HepG2 (cell line): ENCODE results near the gene CAD. TPM values are rescaled to one million over a fixed set of nuclear protein-coding genes. Genes with fewer than 3 reads are reported as not detected.

ENCODE experiments used
- AHR ChIP-seq: IDR thresholded peaks from 2 replicates; pipeline ENCODE4 v1.6.1; 2018; ENCODE audit warnings: missing genetic modification reagents, missing compliant biosample characterization
- ARHGAP35 ChIP-seq: sonication (generic); formaldehyde crosslinking; IDR thresholded peaks from 2 replicates; pipeline ENCODE4 v1.9.0; 2022; ENCODE audit warnings: mild to moderate bottlenecking, inconsistent platforms, moderate library complexity, missing genetic modification reagents, borderline replicate concordance
- CBX1 ChIP-seq: IDR thresholded peaks from one replicate; pipeline ENCODE4 v1.6.1; 2016; ENCODE audit warnings: antibody characterized with exemption, low read depth
- DDIT3 ChIP-seq: sonication (generic); formaldehyde crosslinking; IDR thresholded peaks from 2 replicates; pipeline ENCODE4 v1.4.0; 2020; ENCODE audit warnings: mild to moderate bottlenecking, missing genetic modification reagents
- EZH2 ChIP-seq: conservative IDR thresholded peaks from 2 replicates; pipeline ENCODE4 v1.6.1; 2012; ENCODE audit warnings: mild to moderate bottlenecking, low read depth, low read length, moderate library complexity
- FOXO4 ChIP-seq: sonication (generic); formaldehyde crosslinking; conservative IDR thresholded peaks from 2 replicates; pipeline ENCODE4 v1.8.1; 2023; ENCODE audit warnings: missing genetic modification reagents
- KDM1A ChIP-seq: IDR thresholded peaks from 2 replicates; pipeline ENCODE4 v1.6.1; 2016; ENCODE audit warnings: missing compliant biosample characterization
- MIER3 ChIP-seq: IDR thresholded peaks from 2 replicates; pipeline ENCODE4 v1.6.1; 2016; ENCODE audit warnings: missing compliant biosample characterization, borderline replicate concordance
- NRL ChIP-seq: sonication (generic); formaldehyde crosslinking; IDR thresholded peaks from 2 replicates; pipeline ENCODE4 v1.5.0; 2020; ENCODE audit warnings: missing genetic modification reagents, mild to moderate bottlenecking, moderate library complexity, borderline replicate concordance
- PLRG1 ChIP-seq: fragments of 450-650 bp; conservative IDR thresholded peaks from 2 replicates; pipeline ENCODE4 v1.6.1; 2016
- PRPF4 ChIP-seq: fragments of 200-400 bp; formaldehyde crosslinking; IDR thresholded peaks from 2 replicates; pipeline ENCODE4 v1.6.1; 2016; ENCODE audit warnings: low read length, low read depth; ENCODE audit not compliant: poor library complexity, severe bottlenecking
- REXO4 ChIP-seq: sonication (generic); formaldehyde crosslinking; IDR thresholded peaks from 2 replicates; pipeline ENCODE4 v1.8.0; 2022; ENCODE audit warnings: missing genetic modification reagents, mild to moderate bottlenecking, borderline replicate concordance
- RFXANK ChIP-seq: IDR thresholded peaks from 2 replicates; pipeline ENCODE4 v1.6.1; 2016
- ZFYVE20 ChIP-seq: sonication (generic); formaldehyde crosslinking; IDR thresholded peaks from 2 replicates; pipeline ENCODE4 v1.8.0; 2023; ENCODE audit warnings: low read depth, mild to moderate bottlenecking, moderate library complexity, missing genetic modification reagents, borderline replicate concordance
- ZKSCAN8 ChIP-seq: IDR thresholded peaks from 2 replicates; pipeline ENCODE4 v1.6.1; 2016; ENCODE audit warnings: borderline replicate concordance, missing genetic modification reagents, missing compliant biosample characterization
- ZNF296 ChIP-seq: sonication (generic); formaldehyde crosslinking; conservative IDR thresholded peaks from 2 replicates; pipeline ENCODE4 v1.5.0; 2020; ENCODE audit warnings: mild to moderate bottlenecking, missing genetic modification reagents
- ZNF556 ChIP-seq: sonication (generic); formaldehyde crosslinking; IDR thresholded peaks from 2 replicates; pipeline ENCODE4 v1.4.0; 2020; ENCODE audit warnings: mild to moderate bottlenecking, missing genetic modification reagents, borderline replicate concordance
- ZNF672 ChIP-seq: sonication (generic); formaldehyde crosslinking; IDR thresholded peaks from 2 replicates; pipeline ENCODE4 v1.8.1; 2022; ENCODE audit warnings: missing genetic modification reagents
- polyA plus RNA-seq, 8 experiments: library from polyadenylated mRNA; depleted of rRNA in 3 of 8; stranded (reverse) in 7 of 8; unstranded in 1 of 8; fragments of >200 nt; fragmentation: Illumina TruSeq in 4 of 8; extraction: Trizol in 4 of 8; gene quantifications; 2 replicates each; pipeline versions ENCODE4 v1.2.1 to v1.2.3, GENCODE V29; 2011 to 2016; ENCODE audit warnings: low read depth in 4 of 8, missing spikeins in 1 of 8, mixed read lengths in 1 of 8; ENCODE audit not compliant: insufficient read depth in 1 of 8
- total RNA-seq, 5 experiments: library from RNA; depleted of rRNA; stranded (reverse); fragments of >200 nt; fragmentation: Illumina TruSeq; extraction: Trizol; gene quantifications; 2 replicates each; pipeline ENCODE4 v1.2.3, GENCODE V29; 2016; ENCODE audit warnings: low read depth in 1 of 5
- TF ChIP-seq, protein P1 (sequence below), 2 experiments: fragments of 450-650 bp in 1 of 2; sonication (generic) in 1 of 2; formaldehyde crosslinking in 1 of 2; IDR thresholded peaks; 2 replicates each; pipeline versions ENCODE4 v1.6.1 to v1.8.0; 2016 to 2022; ENCODE audit warnings: antibody characterized with exemption in 1 of 2, mild to moderate bottlenecking in 1 of 2, missing genetic modification reagents in 1 of 2

CAD gene
- total and polyA plus RNA-seq, 2 of the 13 experiments (the other 11 are each of a cell fraction or from before 2014, with no cell fraction given), result 21.7 to 37.0 TPM

DNA sequence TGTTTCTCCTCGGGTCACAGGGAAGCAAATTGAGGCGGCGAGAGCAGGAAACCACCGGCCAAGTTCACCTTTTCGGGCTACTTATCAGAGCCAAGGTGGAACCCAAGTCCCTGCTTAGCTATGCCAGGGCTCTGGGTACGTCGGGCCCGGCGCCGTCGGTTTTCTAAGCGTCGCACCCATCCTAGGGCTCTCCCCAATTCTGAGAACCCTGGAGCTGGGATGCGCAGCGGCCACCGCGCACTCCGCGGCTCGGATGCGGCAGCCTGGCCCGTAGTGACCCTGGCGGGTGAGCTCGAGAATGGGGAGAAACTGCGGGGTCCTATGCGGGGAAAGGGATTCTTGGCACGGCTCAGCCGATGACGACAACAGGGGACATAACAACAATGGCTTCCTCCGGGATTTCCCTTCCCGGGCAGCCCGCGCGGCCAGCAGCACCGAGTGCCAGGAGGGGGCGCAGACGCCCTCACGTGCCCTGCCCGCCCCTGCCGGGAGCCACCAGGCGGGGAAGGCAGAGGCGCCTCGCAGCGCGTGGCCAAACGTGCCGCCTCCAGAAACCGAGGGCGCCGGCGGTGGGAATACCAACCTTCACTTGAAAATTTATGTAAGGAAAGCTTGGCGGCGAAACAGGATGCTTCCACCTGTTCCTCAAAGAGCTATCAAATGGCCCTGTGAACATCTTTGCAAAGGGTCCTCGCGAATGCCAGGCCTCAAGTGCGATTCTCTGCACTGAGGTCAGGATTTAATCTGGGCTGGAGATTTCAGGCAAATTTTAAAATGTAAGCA is 47.8 kb downstream of the CAD start (continued):
- TF ChIP-seq, protein P1, sequence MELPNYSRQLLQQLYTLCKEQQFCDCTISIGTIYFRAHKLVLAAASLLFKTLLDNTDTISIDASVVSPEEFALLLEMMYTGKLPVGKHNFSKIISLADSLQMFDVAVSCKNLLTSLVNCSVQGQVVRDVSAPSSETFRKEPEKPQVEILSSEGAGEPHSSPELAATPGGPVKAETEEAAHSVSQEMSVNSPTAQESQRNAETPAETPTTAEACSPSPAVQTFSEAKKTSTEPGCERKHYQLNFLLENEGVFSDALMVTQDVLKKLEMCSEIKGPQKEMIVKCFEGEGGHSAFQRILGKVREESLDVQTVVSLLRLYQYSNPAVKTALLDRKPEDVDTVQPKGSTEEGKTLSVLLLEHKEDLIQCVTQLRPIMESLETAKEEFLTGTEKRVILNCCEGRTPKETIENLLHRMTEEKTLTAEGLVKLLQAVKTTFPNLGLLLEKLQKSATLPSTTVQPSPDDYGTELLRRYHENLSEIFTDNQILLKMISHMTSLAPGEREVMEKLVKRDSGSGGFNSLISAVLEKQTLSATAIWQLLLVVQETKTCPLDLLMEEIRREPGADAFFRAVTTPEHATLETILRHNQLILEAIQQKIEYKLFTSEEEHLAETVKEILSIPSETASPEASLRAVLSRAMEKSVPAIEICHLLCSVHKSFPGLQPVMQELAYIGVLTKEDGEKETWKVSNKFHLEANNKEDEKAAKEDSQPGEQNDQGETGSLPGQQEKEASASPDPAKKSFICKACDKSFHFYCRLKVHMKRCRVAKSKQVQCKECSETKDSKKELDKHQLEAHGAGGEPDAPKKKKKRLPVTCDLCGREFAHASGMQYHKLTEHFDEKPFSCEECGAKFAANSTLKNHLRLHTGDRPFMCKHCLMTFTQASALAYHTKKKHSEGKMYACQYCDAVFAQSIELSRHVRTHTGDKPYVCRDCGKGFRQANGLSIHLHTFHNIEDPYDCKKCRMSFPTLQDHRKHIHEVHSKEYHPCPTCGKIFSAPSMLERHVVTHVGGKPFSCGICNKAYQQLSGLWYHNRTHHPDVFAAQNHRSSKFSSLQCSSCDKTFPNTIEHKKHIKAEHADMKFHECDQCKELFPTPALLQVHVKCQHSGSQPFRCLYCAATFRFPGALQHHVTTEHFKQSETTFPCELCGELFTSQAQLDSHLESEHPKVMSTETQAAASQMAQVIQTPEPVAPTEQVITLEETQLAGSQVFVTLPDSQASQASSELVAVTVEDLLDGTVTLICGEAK (IDR thresholded peaks at IDR 0.05), result no peak
- TF ChIP-seq, protein P1 (CRISPR knock-in tag; IDR thresholded peaks at IDR 0.05), result peak; percentile 87; the same call in 1 of the 2 replicates
- 0 out of 2 replicates have a peak, but pooled peaks have one; percentile 54 for TF ChIP-seq ZFYVE20 (CRISPR knock-in tag)
- no peak for TF ChIP-seq ZNF672 (CRISPR knock-in tag)
- no peak for TF ChIP-seq PLRG1
- TF ChIP-seq MIER3, result 0 out of 2 replicates have a peak, but pooled peaks have one; percentile 34
- peak; percentile 1; the same call in 1 of the 2 replicates for TF ChIP-seq EZH2
- peak; percentile 76; the same call in 1 of the 2 replicates for TF ChIP-seq ZNF556 (CRISPR knock-in tag)
- TF ChIP-seq AHR (CRISPR knock-in tag), result 0 out of 2 replicates have a peak, but pooled peaks have one; percentile 63
- no peak for TF ChIP-seq ARHGAP35
- no peak for TF ChIP-seq PRPF4
- TF ChIP-seq FOXO4 (CRISPR knock-in tag), result 0 out of 2 replicates have a peak, but pooled peaks have one; percentile 6
- TF ChIP-seq REXO4, result peak; percentile 28; the same call in 1 of the 2 replicates
- TF ChIP-seq RFXANK, result no peak
- TF ChIP-seq NRL, result no peak
- no peak for TF ChIP-seq ZNF296 (CRISPR knock-in tag)
- TF ChIP-seq KDM1A (CRISPR knock-in tag), result no peak
- TF ChIP-seq DDIT3 (CRISPR knock-in tag), result no peak
- no peak for TF ChIP-seq CBX1
- 0 out of 2 replicates have a peak, but pooled peaks have one; percentile 54 for TF ChIP-seq ZKSCAN8 (CRISPR knock-in tag)
